NB4 (cell line): ENCODE results near the gene WDR12.
A peak's percentile ranks its signal among the peaks of the same experiment; 100 is the strongest.
"Not testable (repeated sequence)": the region's sequence is repeated elsewhere in the genome, so short reads cannot be mapped to it uniquely, and the experiment has no call there.

ENCODE experiments used
- DNase-seq: peaks from one replicate; pipeline ENCODE4 v3.0.0; 2010; ENCODE audit warnings: low read depth
- H3K4me3 ChIP-seq: one replicate; pipeline ENCODE4 v1.5.1; 2011; ENCODE audit warnings: mild to moderate bottlenecking, low read depth, low read length, moderate library complexity
- CTCF ChIP-seq: IDR thresholded peaks from one replicate; pipeline ENCODE4 v1.5.1; 2012; ENCODE audit warnings: low read depth, low read length
- MYC ChIP-seq: IDR thresholded peaks from 2 replicates; pipeline ENCODE4 v1.6.1; 2011; ENCODE audit warnings: low read depth, low read length
- POLR2A ChIP-seq: IDR thresholded peaks from 2 replicates; pipeline ENCODE4 v1.6.1; 2011; ENCODE audit warnings: mild to moderate bottlenecking; ENCODE audit not compliant: insufficient read length; ENCODE audit errors: extremely low read depth
- TF ChIP-seq, protein P1 (sequence below): IDR thresholded peaks from 2 replicates; pipeline ENCODE4 v1.6.1; 2011; ENCODE audit warnings: low read depth, low read length

Gene WDR12

GRCh38 chr2:202870431-202871299 lies 40.8 kb downstream of the WDR12 start:
- TF ChIP-seq, protein P1, sequence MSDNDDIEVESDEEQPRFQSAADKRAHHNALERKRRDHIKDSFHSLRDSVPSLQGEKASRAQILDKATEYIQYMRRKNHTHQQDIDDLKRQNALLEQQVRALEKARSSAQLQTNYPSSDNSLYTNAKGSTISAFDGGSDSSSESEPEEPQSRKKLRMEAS = no peak
- peak; percentile 73 for TF ChIP-seq CTCF
- H3K4me3 ChIP-seq = peak overlapping the region; percentile 87
- DNase-seq = peak; percentile 78

DNA sequence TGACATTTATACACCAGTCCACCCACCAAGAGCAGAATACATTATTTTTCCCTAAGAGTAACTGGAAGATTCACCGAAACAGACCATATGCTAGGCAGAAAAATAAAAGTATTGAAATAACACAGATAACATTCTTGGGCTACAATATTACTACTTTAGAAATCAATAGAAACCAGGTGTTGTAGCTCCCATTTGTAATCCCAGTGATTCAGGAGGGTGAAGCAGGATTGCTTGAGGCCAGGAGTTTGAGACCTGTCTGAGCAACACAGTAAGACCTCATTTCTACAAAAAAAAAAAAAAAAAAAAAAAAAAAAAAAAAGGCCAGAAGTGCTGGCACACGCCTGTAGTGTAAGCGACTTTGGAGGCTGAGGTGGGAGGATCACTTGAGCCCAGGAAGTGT lies 49.5 kb downstream of the WDR12 start:
- no peak for TF ChIP-seq POLR2A
- TF ChIP-seq MYC = no peak
- TF ChIP-seq, protein P1 = no peak
- no peak for TF ChIP-seq CTCF
- no peak overlapping the region for H3K4me3 ChIP-seq

GRCh38 chr2:202858601-202859000 lies 52.9 kb downstream of the WDR12 start:
- DNase-seq = no peak
- no peak overlapping the region for H3K4me3 ChIP-seq
- TF ChIP-seq MYC (no peak), CTCF (no peak), POLR2A (no peak)
- TF ChIP-seq, protein P1 = no peak

More for the DNA sequence above, 49.5 kb downstream of the WDR12 start:
- DNase-seq = no peak

- H3K4me3 ChIP-seq = not testable (repeated sequence)
- peak; percentile 37 for DNase-seq
Observed at GRCh38 chr2:202849343-202849742, 62.1 kb downstream of the WDR12 start.

DNA sequence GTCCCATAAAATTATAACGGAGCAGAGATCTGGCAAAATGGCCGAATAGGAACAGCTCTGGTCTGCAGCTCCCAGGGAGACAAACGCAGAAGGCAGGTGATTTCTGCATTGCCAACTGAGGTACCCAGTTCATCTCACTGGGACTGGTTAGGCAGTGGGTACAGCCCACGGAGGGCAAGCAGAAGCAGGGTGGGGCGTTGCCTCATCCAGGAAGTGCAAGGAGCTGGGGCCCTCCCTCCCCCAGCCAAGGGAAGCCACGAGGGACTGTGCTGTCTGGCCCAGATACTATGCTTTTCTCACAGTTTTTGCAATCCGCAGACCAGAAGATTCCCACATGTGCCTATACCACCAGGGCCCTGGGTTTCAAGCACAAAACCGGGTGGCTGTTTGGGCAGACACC lies 62.7 kb downstream of the WDR12 start:
- H3K4me3 ChIP-seq = no peak overlapping the region
- peak; percentile 85 for DNase-seq
- TF ChIP-seq, protein P1 = no peak
- TF ChIP-seq MYC = no peak
- TF ChIP-seq CTCF = no peak
- TF ChIP-seq POLR2A = no peak

DNA sequence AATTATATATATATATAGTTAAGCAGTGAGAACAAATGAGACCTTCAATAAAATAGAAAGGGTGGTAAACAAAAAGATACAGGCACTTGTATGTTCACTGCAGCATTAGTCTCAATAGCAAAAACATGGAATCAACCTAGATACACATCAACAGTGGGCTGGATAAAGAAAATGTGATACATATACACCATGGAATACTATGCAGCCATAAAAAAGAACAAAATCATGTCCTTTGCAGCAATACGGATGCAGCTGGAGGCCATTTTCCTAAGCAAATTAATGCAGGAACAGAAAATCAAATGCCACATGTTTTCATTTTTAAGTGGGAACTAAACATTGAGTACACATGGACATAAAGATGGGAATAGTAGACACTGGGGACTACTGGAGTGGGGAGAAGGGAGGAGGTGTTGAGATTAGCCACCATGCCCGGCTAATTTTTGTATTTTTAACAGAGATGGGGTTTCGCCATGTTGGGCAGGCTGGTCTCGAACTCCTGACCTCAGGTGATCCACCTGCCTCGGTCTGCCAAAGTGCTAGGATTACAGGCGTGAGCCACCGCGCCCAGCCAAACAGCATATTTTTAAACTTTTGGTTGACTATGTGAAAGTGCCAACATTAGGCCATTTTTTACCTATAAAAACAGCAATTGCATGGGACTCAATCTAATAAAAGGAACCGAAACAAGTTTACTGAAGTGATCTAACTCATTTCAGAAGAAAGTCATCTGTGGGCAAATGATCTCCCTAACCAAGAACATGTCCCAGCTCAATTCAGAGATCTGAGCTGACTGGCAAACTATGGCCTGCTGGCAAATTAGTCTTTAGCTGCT lies 63.6 kb downstream of the WDR12 start:
- TF ChIP-seq MYC = no peak
- no peak for TF ChIP-seq CTCF
- no peak for TF ChIP-seq POLR2A
- TF ChIP-seq, protein P1 = no peak
- no peak overlapping the region for H3K4me3 ChIP-seq
- DNase-seq = no peak
